Left lung (tissue), 10 donors: Measurements from ENCODE around the gene KIAA0930. TPM values are rescaled to one million over a fixed set of nuclear protein-coding genes. Genes with fewer than 3 reads are reported as not detected.

ENCODE experiments used
- ATAC-seq: fragments of 200-7000 bp; cut with Tn5 transposase; one replicate; pipeline ENCODE4 v1.9.1; 2020; ENCODE audit warnings: moderate library complexity
- DNase-seq, 4 donors: peaks; one replicate each; pipeline ENCODE4 v3.0.0-alpha.2; 2013 to 2020
- H3K27ac ChIP-seq, 2 donors: fragments of 200-600 bp; sonication (generic) in 1 of 2; one replicate each; pipeline versions ENCODE4 v1.5.0 to v1.8.0; 2020 to 2021
- H3K27me3 ChIP-seq, 2 donors: fragments of 200-600 bp; sonication (generic) in 1 of 2; one replicate each; pipeline versions ENCODE4 v1.5.0 to v1.8.0; 2020 to 2021
- H3K36me3 ChIP-seq, 2 donors: fragments of 200-600 bp; sonication (generic) in 1 of 2; one replicate each; pipeline versions ENCODE4 v1.5.0 to v1.8.0; 2020 to 2021
- H3K4me1 ChIP-seq, 2 donors: fragments of 200-600 bp; one replicate each; pipeline ENCODE4 v1.8.0; 2021
- H3K4me3 ChIP-seq, 2 donors: fragments of 200-600 bp; sonication (generic) in 1 of 2; one replicate each; pipeline versions ENCODE4 v1.5.0 to v1.8.0; 2020 to 2021; ENCODE audit warnings: mild to moderate bottlenecking in 1 of 2
- H3K9me3 ChIP-seq, 2 donors: fragments of 200-600 bp; sonication (generic) in 1 of 2; one replicate each; pipeline versions ENCODE4 v1.5.0 to v1.8.0; 2020 to 2021
- CTCF ChIP-seq, 2 donors: fragments of 200-600 bp; sonication (generic) in 1 of 2; IDR thresholded peaks; one replicate each; pipeline versions ENCODE4 v1.5.0 to v1.8.0; 2021; ENCODE audit warnings: antibody characterized with exemption in 2 of 2
- intact Hi-C, 2 donors: fragments of 100-400 bp; cut with DNase I; formaldehyde crosslinking; loops; one replicate each; pipeline versions ENCODE4 v1.11.2 to v1.14.2; 2022
- polyA plus RNA-seq, 6 donors: library from polyadenylated mRNA; unstranded; fragments of 120-200 nt; gene quantifications; one replicate each; pipeline ENCODE4 v1.2.1, GENCODE V29; 2013; ENCODE audit not compliant: insufficient read length in 6 of 6
- total RNA-seq, 2 donors: library from RNA; stranded (reverse); fragmentation: NEBNext Ultra II Directional; extraction: Animal tissue kit (Norgen Biotek cat#: 25700); gene quantifications; one replicate each; pipeline ENCODE4 v1.2.1, GENCODE V29; 2021
- donor health status: DM: no; HTN: yes; CAD: no.
- donor health status: DM: no; HTN: no; CAD: no.

Gene KIAA0930
- total and polyA plus RNA-seq, 8 donors, result 12.1 to 78.8 (median 17.9) TPM

- ATAC-seq (no peak), DNase-seq (no peak)
- Histone ChIP-seq H3K9me3 (no peaks in the 10 kb centered on the region), H3K27me3 (no peaks in the 10 kb centered on the region), H3K4me1 (peaks cover 0 to 7% of the 10 kb centered on the region in 2 donors), H3K27ac (no peak overlapping the region), H3K36me3 (peaks cover 0 to 83% of the 10 kb centered on the region in 2 donors), H3K4me3 (no peak overlapping the region)
- no peak for TF ChIP-seq CTCF (IDR thresholded peaks at IDR 0.05)
- intact Hi-C loops, result no loop called here
Observed at GRCh38 chr22:45185718-45186514, 54.8 kb downstream of the KIAA0930 start.

GRCh38 chr22:45183974-45184373, 56.7 kb downstream of the KIAA0930 start:
- DNase-seq, result no peak
- ATAC-seq, result no peak

GRCh38 chr22:45181766-45182165, 58.9 kb downstream of the KIAA0930 start:
- Histone ChIP-seq H3K4me1 (peaks cover 0 to 19% of the 10 kb centered on the region in 2 donors), H3K36me3 (peaks cover 0 to 100% of the 10 kb centered on the region in 2 donors), H3K4me3 (no peak overlapping the region), H3K9me3 (no peaks in the 10 kb centered on the region), H3K27me3 (no peaks in the 10 kb centered on the region), H3K27ac (no peak overlapping the region)
- no peak for TF ChIP-seq CTCF (IDR thresholded peaks at IDR 0.05)
- DNase-seq (no peak), ATAC-seq (no peak)
- intact Hi-C loops, result no loop called here

More at GRCh38 chr22:45183974-45184373, 56.7 kb downstream of the KIAA0930 start:
- TF ChIP-seq CTCF (IDR thresholded peaks at IDR 0.05), result no peak
- no peaks in the 10 kb centered on the region for H3K27me3 ChIP-seq
- no peak overlapping the region for H3K4me3 ChIP-seq
- no peak overlapping the region for H3K27ac ChIP-seq
- intact Hi-C loops, result no loop called here
- peaks cover 0 to 91% of the 10 kb centered on the region in 2 donors for H3K36me3 ChIP-seq
- H3K9me3 ChIP-seq, result no peaks in the 10 kb centered on the region
- H3K4me1 ChIP-seq, result peaks cover 0 to 19% of the 10 kb centered on the region in 2 donors

GRCh38 chr22:45181240-45181639, 59.5 kb downstream of the KIAA0930 start:
- peak; percentile 56 for ATAC-seq
- Histone ChIP-seq H3K4me3 (no peak overlapping the region), H3K27me3 (no peaks in the 10 kb centered on the region), H3K4me1 (peaks cover 0 to 19% of the 10 kb centered on the region in 2 donors), H3K9me3 (no peaks in the 10 kb centered on the region), H3K36me3 (peaks cover 0 to 100% of the 10 kb centered on the region in 2 donors), H3K27ac (no peak overlapping the region)
- intact Hi-C loops, result no loop called here
- TF ChIP-seq CTCF (IDR thresholded peaks at IDR 0.05), result no peak
- no peak for DNase-seq

- TF ChIP-seq CTCF (IDR thresholded peaks at IDR 0.05), result no peak
- Histone ChIP-seq H3K4me3 (no peak overlapping the region), H3K9me3 (no peaks in the 10 kb centered on the region), H3K36me3 (peaks cover 0 to 100% of the 10 kb centered on the region in 2 donors), H3K27ac (no peak overlapping the region), H3K4me1 (peaks cover 0 to 19% of the 10 kb centered on the region in 2 donors), H3K27me3 (no peaks in the 10 kb centered on the region)
- ATAC-seq (peak; percentile 82), DNase-seq (peak in 1 of 4 donors; percentile 46)
- intact Hi-C loops, result no loop called here
Observed at GRCh38 chr22:45180146-45180679, 60.5 kb downstream of the KIAA0930 start.
